OCI-LY7 (cell line): Measurements from ENCODE around the gene RAB3C. TPM values are rescaled to one million over a fixed set of nuclear protein-coding genes. Genes with fewer than 3 reads are reported as not detected.

Experiments used
- BruUV-seq: library from RNA; stranded (reverse); fragments of 400-500 nt; replicated peaks from 2 replicates; lab custom pipeline; 2021; lab: Mats Ljungman, UMichigan
- CTCF ChIA-PET: fragments of 300-600 bp; sonication (Branson Sonifier 250); formaldehyde crosslinking; loops from one replicate; lab custom pipeline; 2022; ENCODE audit warnings: antibody characterized with exemption; ENCODE audit not compliant: unreplicated experiment; lab: Charles Lee
- POLR2A ChIA-PET: fragments of 300-600 bp; sonication (Branson Sonifier 250); formaldehyde crosslinking; loops from one replicate; lab custom pipeline; 2022; ENCODE audit warnings: antibody characterized with exemption; lab: Charles Lee
- DNase-seq: peaks from one replicate; pipeline ENCODE4 v3.0.0-alpha.2; 2015; ENCODE audit warnings: low spot score
- H2AFZ ChIP-seq: fragments of 200-600 bp; sonication (generic), shearing (Covaris generic); 2 replicates; pipeline ENCODE4 v1.6.1; 2014; ENCODE audit warnings: mild to moderate bottlenecking, antibody characterized with exemption, low read length, moderate library complexity
- H3K27ac ChIP-seq: fragments of 200-600 bp; sonication (generic); 2 replicates; pipeline ENCODE4 v1.5.1; 2014; ENCODE audit warnings: mixed run types, low read depth, mild to moderate bottlenecking, moderate library complexity, low read length, inconsistent platforms; ENCODE audit not compliant: poor library complexity, severe bottlenecking
- H3K36me3 ChIP-seq: fragments of 200-600 bp; sonication (generic); 2 replicates; pipeline ENCODE4 v1.6.1; 2014; ENCODE audit warnings: mild to moderate bottlenecking, antibody characterized with exemption, low read length, moderate library complexity, mixed read lengths; ENCODE audit not compliant: insufficient read depth
- H3K4me1 ChIP-seq: fragments of 200-600 bp; sonication (generic); 2 replicates; pipeline ENCODE4 v1.5.1; 2014; ENCODE audit warnings: mild to moderate bottlenecking, low read length; ENCODE audit not compliant: insufficient read depth, poor library complexity, severe bottlenecking
- H3K4me2 ChIP-seq: fragments of 200-600 bp; sonication (generic); 2 replicates; pipeline ENCODE4 v1.6.1; 2014; ENCODE audit warnings: mild to moderate bottlenecking, low read length
- H3K4me3 ChIP-seq: fragments of 200-600 bp; sonication (generic); 2 replicates; pipeline ENCODE4 v1.5.1; 2014; ENCODE audit warnings: mild to moderate bottlenecking, low read depth, low read length; ENCODE audit not compliant: poor library complexity, severe bottlenecking
- H3K79me2 ChIP-seq: fragments of 200-600 bp; sonication (generic); 2 replicates; pipeline ENCODE4 v1.6.1; 2016; ENCODE audit warnings: low read depth, mild to moderate bottlenecking, low read length, moderate library complexity, mixed read lengths; ENCODE audit not compliant: insufficient read depth
- H3K9me2 ChIP-seq: fragments of 200-600 bp; sonication (generic); 2 replicates; pipeline ENCODE4 v1.6.1; 2016; ENCODE audit warnings: mild to moderate bottlenecking, low read length, mixed read lengths; ENCODE audit not compliant: insufficient read depth
- H3K9me3 ChIP-seq: fragments of 200-600 bp; sonication (generic); 2 replicates; pipeline ENCODE4 v1.6.1; 2014; ENCODE audit warnings: mild to moderate bottlenecking, mixed run types, low read length, mixed read lengths
- H4K20me1 ChIP-seq: fragments of 200-600 bp; sonication (generic); 2 replicates; pipeline ENCODE4 v1.6.1; 2014; ENCODE audit warnings: mild to moderate bottlenecking, antibody characterized with exemption, low read length, moderate library complexity, mixed read lengths; ENCODE audit not compliant: insufficient read depth
- CTCF ChIP-seq: fragments of 200-600 bp; sonication (generic); conservative IDR thresholded peaks from 2 replicates; pipeline ENCODE4 v1.5.1; 2014; ENCODE audit warnings: mild to moderate bottlenecking, antibody characterized with exemption, low read length, moderate library complexity, mixed read lengths
- EZH2phosphoT487 ChIP-seq: fragments of 200-600 bp; sonication (generic); IDR thresholded peaks from 2 replicates; pipeline ENCODE4 v1.6.1; 2018; ENCODE audit warnings: low read depth, borderline replicate concordance, mild to moderate bottlenecking, mixed run types, antibody characterized with exemption, low read length, moderate library complexity, mixed read lengths
- intact Hi-C: fragments of 100-400 bp; cut with micrococcal nuclease; formaldehyde crosslinking; loops from one replicate; pipeline ENCODE4 v1.10.0; 2022; ENCODE audit not compliant: unreplicated experiment
- total RNA-seq, 2 experiments: library from RNA; depleted of rRNA in 1 of 2; stranded (reverse); fragments of >200 nt in 1 of 2; shearing (Covaris generic) in 1 of 2; gene quantifications; 2 replicates each; pipeline ENCODE4 v1.2.3, GENCODE V29; 2014 to 2022

The RAB3C gene
- total RNA-seq, 2 experiments from 2014 or later: not detected

- Histone ChIP-seq H3K79me2 (no peaks in the 10 kb centered on the region), H2AFZ (no peak overlapping the region), H3K36me3 (no peaks in the 10 kb centered on the region), H3K4me2 (no peak overlapping the region), H3K4me3 (no peak overlapping the region), H3K27ac (no peak overlapping the region), H4K20me1 (no peaks in the 10 kb centered on the region), H3K9me3 (no peaks in the 10 kb centered on the region), H3K4me1 (no peaks in the 10 kb centered on the region), H3K9me2 (no peaks in the 10 kb centered on the region)
- ChIA-PET CTCF (no interaction called here), POLR2A (no interaction called here)
- intact Hi-C loops: no loop called here
- no TSS peak for BruUV-seq
- TF ChIP-seq EZH2phosphoT487: no peak
- TF ChIP-seq CTCF: no peak
- DNase-seq: no peak
Observed at GRCh38 chr5:58775701-58776262, 192.9 kb downstream of the RAB3C start.

- no TSS peak for BruUV-seq
- Histone ChIP-seq H3K36me3 (no peaks in the 10 kb centered on the region), H2AFZ (no peak overlapping the region), H3K4me1 (no peaks in the 10 kb centered on the region), H3K9me2 (no peaks in the 10 kb centered on the region), H3K9me3 (no peaks in the 10 kb centered on the region), H3K27ac (no peak overlapping the region), H4K20me1 (no peaks in the 10 kb centered on the region), H3K79me2 (no peaks in the 10 kb centered on the region), H3K4me2 (no peak overlapping the region), H3K4me3 (no peak overlapping the region)
- DNase-seq: no peak
- intact Hi-C loops: no loop called here
- CTCF ChIA-PET: no interaction called here
- TF ChIP-seq EZH2phosphoT487 (no peak), CTCF (no peak)
- POLR2A ChIA-PET: interaction anchor here (1.0 kb wide), 1 partner anchor 27 kb away, joined by 6 read pairs; no protein-coding TSS in a partner anchor
Observed at GRCh38 chr5:58776559-58776958, 193.7 kb downstream of the RAB3C start.

- TF ChIP-seq CTCF (no peak), EZH2phosphoT487 (no peak)
- Histone ChIP-seq H3K4me3 (no peak overlapping the region), H4K20me1 (no peaks in the 10 kb centered on the region), H3K4me1 (no peaks in the 10 kb centered on the region), H3K9me2 (no peaks in the 10 kb centered on the region), H3K36me3 (no peaks in the 10 kb centered on the region), H3K4me2 (no peak overlapping the region), H3K9me3 (no peaks in the 10 kb centered on the region), H3K27ac (no peak overlapping the region), H2AFZ (no peak overlapping the region), H3K79me2 (no peaks in the 10 kb centered on the region)
- DNase-seq: no peak
- intact Hi-C loops: no loop called here
- no TSS peak for BruUV-seq
- ChIA-PET POLR2A (no interaction called here), CTCF (no interaction called here)
Observed at GRCh38 chr5:58778888-58779287, 196.0 kb downstream of the RAB3C start.
